HEK293 (cell line): ENCODE measurements around the gene TAC4.

Source experiments
- CTCF ChIA-PET: fragments of 350-600 bp; formaldehyde crosslinking; extraction: SDS; loops from one replicate; lab custom pipeline; 2021; ENCODE audit warnings: antibody characterized with exemption; lab: Yijun Ruan, JAX
- POLR2A ChIA-PET: fragments of 300-600 bp; formaldehyde crosslinking; extraction: SDS; loops from one replicate; lab custom pipeline; 2020; ENCODE audit warnings: antibody characterized with exemption, inconsistent platforms; lab: Yijun Ruan, JAX
- H3K27ac ChIP-seq: fragments of 200-500 bp; sonication (Bioruptor generic); 2 replicates; pipeline ENCODE4 v1.5.1; 2014; ENCODE audit warnings: low read depth, low read length, control low read depth, inconsistent platforms; ENCODE audit errors: extremely low read depth
- H3K36me3 ChIP-seq, 2 experiments: fragments of 200-500 bp in 1 of 2; sonication (Bioruptor generic) in 1 of 2; 1 replicate in 1 of 2; 2 replicates in 1 of 2; pipeline ENCODE4 v1.5.1; 2014 to 2017; ENCODE audit warnings: inconsistent platforms in 2 of 2, low read length in 2 of 2; ENCODE audit not compliant: control insufficient read depth in 2 of 2, insufficient read depth in 1 of 2
- H3K4me1 ChIP-seq: fragments of 200-500 bp; sonication (Bioruptor generic); 2 replicates; pipeline ENCODE4 v1.5.1; 2014; ENCODE audit warnings: mild to moderate bottlenecking, low read length, inconsistent platforms; ENCODE audit not compliant: control insufficient read depth, insufficient read depth
- H3K4me3 ChIP-seq: 2 replicates; pipeline ENCODE4 v1.5.1; 2011; ENCODE audit warnings: low read depth, mild to moderate bottlenecking, control low read depth, low read length, moderate library complexity
- H3K9me3 ChIP-seq: fragments of 200-500 bp; sonication (Bioruptor generic); 2 replicates; pipeline ENCODE4 v1.5.1; 2014; ENCODE audit warnings: low read depth, low read length, inconsistent platforms; ENCODE audit not compliant: control insufficient read depth, insufficient read depth
- FEZF1 ChIP-seq: fragments of 450-650 bp; formaldehyde crosslinking; IDR thresholded peaks from 2 replicates; pipeline ENCODE4 v1.5.1; 2016; ENCODE audit warnings: missing biosample characterization, missing genetic modification characterization
- GLIS1 ChIP-seq: fragments of 450-650 bp; formaldehyde crosslinking; IDR thresholded peaks from 2 replicates; pipeline ENCODE4 v1.5.1; 2016; ENCODE audit warnings: missing biosample characterization, missing genetic modification characterization
- KLF10 ChIP-seq: fragments of 450-650 bp; IDR thresholded peaks from 2 replicates; pipeline ENCODE4 v1.5.1; 2018; ENCODE audit warnings: missing biosample characterization, mild to moderate bottlenecking, missing genetic modification characterization
- PRDM1 ChIP-seq: fragments of 450-650 bp; formaldehyde crosslinking; IDR thresholded peaks from 2 replicates; pipeline ENCODE4; 2016; ENCODE audit warnings: missing biosample characterization, missing genetic modification characterization
- PRDM10 ChIP-seq: fragments of 450-650 bp; formaldehyde crosslinking; IDR thresholded peaks from 2 replicates; pipeline ENCODE4 v1.5.1; 2016; ENCODE audit warnings: missing biosample characterization, missing genetic modification characterization
- SCRT1 ChIP-seq: fragments of 450-650 bp; formaldehyde crosslinking; IDR thresholded peaks from 2 replicates; pipeline ENCODE4 v1.5.1; 2016; ENCODE audit warnings: missing biosample characterization, missing genetic modification characterization, borderline replicate concordance
- ZBTB17 ChIP-seq: fragments of 450-650 bp; formaldehyde crosslinking; IDR thresholded peaks from 2 replicates; pipeline ENCODE4 v1.5.1; 2016; ENCODE audit warnings: missing biosample characterization, missing genetic modification characterization
- ZBTB21 ChIP-seq: fragments of 450-650 bp; formaldehyde crosslinking; IDR thresholded peaks from 2 replicates; pipeline ENCODE4 v1.5.1; 2017; ENCODE audit warnings: missing biosample characterization, missing genetic modification characterization
- ZBTB26 ChIP-seq: fragments of 450-650 bp; formaldehyde crosslinking; optimal IDR thresholded peaks from 2 replicates; pipeline ENCODE3; 2016; ENCODE audit warnings: missing biosample characterization, mild to moderate bottlenecking, missing genetic modification characterization
- ZNF140 ChIP-seq: fragments of 450-650 bp; formaldehyde crosslinking; IDR thresholded peaks from 2 replicates; pipeline ENCODE4 v1.5.1; 2016; ENCODE audit warnings: missing biosample characterization, missing genetic modification characterization
- ZNF174 ChIP-seq: fragments of 450-650 bp; formaldehyde crosslinking; IDR thresholded peaks from 2 replicates; pipeline ENCODE4 v1.5.0; 2017; ENCODE audit warnings: missing biosample characterization, mild to moderate bottlenecking, missing genetic modification characterization
- ZNF175 ChIP-seq: fragments of 450-650 bp; formaldehyde crosslinking; IDR thresholded peaks from 2 replicates; pipeline ENCODE4 v1.5.1; 2016; ENCODE audit warnings: missing biosample characterization, missing genetic modification characterization
- ZNF184 ChIP-seq: fragments of 450-650 bp; IDR thresholded peaks from 2 replicates; pipeline ENCODE4 v1.5.1; 2018; ENCODE audit warnings: missing biosample characterization, mild to moderate bottlenecking, missing genetic modification characterization
- ZNF223 ChIP-seq: fragments of 450-650 bp; formaldehyde crosslinking; IDR thresholded peaks from 2 replicates; pipeline ENCODE4 v1.5.1; 2016; ENCODE audit warnings: missing biosample characterization, missing genetic modification characterization
- ZNF341 ChIP-seq: fragments of 450-650 bp; formaldehyde crosslinking; IDR thresholded peaks from 2 replicates; pipeline ENCODE4; 2016; ENCODE audit warnings: low read depth, missing biosample characterization, missing genetic modification characterization
- ZNF610 ChIP-seq: fragments of 450-650 bp; formaldehyde crosslinking; IDR thresholded peaks from 2 replicates; pipeline ENCODE4 v1.5.1; 2016; ENCODE audit warnings: missing biosample characterization, missing genetic modification characterization, borderline replicate concordance
- ZNF704 ChIP-seq: fragments of 450-650 bp; formaldehyde crosslinking; IDR thresholded peaks from 2 replicates; pipeline ENCODE4 v1.5.1; 2016; ENCODE audit warnings: missing biosample characterization, missing genetic modification characterization
- ZNF76 ChIP-seq: fragments of 450-650 bp; formaldehyde crosslinking; IDR thresholded peaks from 2 replicates; pipeline ENCODE4; 2016; ENCODE audit warnings: low read depth, missing biosample characterization, missing genetic modification characterization, borderline replicate concordance
- ZNF785 ChIP-seq: fragments of 450-650 bp; formaldehyde crosslinking; IDR thresholded peaks from 2 replicates; pipeline ENCODE4 v1.5.1; 2016; ENCODE audit warnings: missing biosample characterization, missing genetic modification characterization
- ZSCAN16 ChIP-seq: fragments of 450-650 bp; formaldehyde crosslinking; IDR thresholded peaks from 2 replicates; pipeline ENCODE4 v1.5.1; 2016; ENCODE audit warnings: missing biosample characterization, missing genetic modification characterization

Gene TAC4

GRCh38 chr17:49823614-49824013 is 24.3 kb downstream of the TAC4 start:
- ChIA-PET CTCF (interaction anchor here (0.6 to 5.9 kb wide), 4 partner anchors 28 to 185 kb away, joined by 3 to 27 read pairs (median 3); partner anchors contain the start of gene DLX3), POLR2A (no interaction called here)
- Histone ChIP-seq H3K27ac (no peak overlapping the region), H3K4me1 (no peaks in the 10 kb centered on the region), H3K4me3 (no peak overlapping the region), H3K9me3 (no peaks in the 10 kb centered on the region), H3K36me3 (peaks cover 81 to 96% of the 10 kb centered on the region in 2 experiments)
- 0 out of 2 replicates have a peak, but pooled peaks have one; percentile 14 for TF ChIP-seq PRDM1
- TF ChIP-seq ZNF341 (tag by site-specific recombination), result no peak

GRCh38 chr17:49822829-49823228 is 25.0 kb downstream of the TAC4 start:
- TF ChIP-seq ZNF175 (tag by site-specific recombination), result no peak
- no peak for TF ChIP-seq KLF10
- no peak for TF ChIP-seq ZBTB17
- no peak overlapping the region for H3K4me3 ChIP-seq
- H3K36me3 ChIP-seq, result peaks cover 88 to 96% of the 10 kb centered on the region in 2 experiments
- ChIA-PET POLR2A (no interaction called here), CTCF (interaction anchor here (0.6 to 5.9 kb wide), 4 partner anchors 29 to 664 kb away, joined by 3 to 27 read pairs (median 4); partner anchors contain the start of gene DLX3)
- no peaks in the 10 kb centered on the region for H3K4me1 ChIP-seq
- no peak overlapping the region for H3K27ac ChIP-seq
- H3K9me3 ChIP-seq, result no peaks in the 10 kb centered on the region

GRCh38 chr17:49821916-49822315 is 26.0 kb downstream of the TAC4 start:
- ChIA-PET POLR2A (no interaction called here), CTCF (interaction anchor here (0.7 to 5.9 kb wide), 3 partner anchors 17 to 664 kb away, joined by 4 to 27 read pairs (median 6); partner anchors contain the start of gene DLX3)
- TF ChIP-seq ZNF223 (tag by site-specific recombination), result no peak
- TF ChIP-seq FEZF1, result no peak
- no peak for TF ChIP-seq ZNF785
- no peak for TF ChIP-seq ZBTB26 (tag by site-specific recombination)
- TF ChIP-seq ZNF610 (tag by site-specific recombination), result no peak
- no peak for TF ChIP-seq SCRT1 (tag by site-specific recombination)
- TF ChIP-seq ZNF184, result no peak
- no peak for TF ChIP-seq ZBTB21 (tag by site-specific recombination)
- no peak for TF ChIP-seq ZNF76 (tag by site-specific recombination)
- no peak for TF ChIP-seq ZSCAN16 (tag by site-specific recombination)
- TF ChIP-seq ZNF704, result no peak
- no peak for TF ChIP-seq GLIS1 (tag by site-specific recombination)
- no peak for TF ChIP-seq ZNF174 (tag by site-specific recombination)
- TF ChIP-seq PRDM10 (tag by site-specific recombination), result no peak
- no peak for TF ChIP-seq ZNF140 (tag by site-specific recombination)
- H3K9me3 ChIP-seq, result no peaks in the 10 kb centered on the region
- no peak overlapping the region for H3K27ac ChIP-seq
- H3K4me3 ChIP-seq, result no peak overlapping the region
- peaks cover 93 to 96% of the 10 kb centered on the region in 2 experiments for H3K36me3 ChIP-seq
- H3K4me1 ChIP-seq, result no peaks in the 10 kb centered on the region
